PFSK-1 (cell line): ENCODE measurements around the gene DCXR.

Experiments
- FOXP2 ChIP-seq: optimal IDR thresholded peaks from 2 replicates; pipeline ENCODE3; 2011; ENCODE audit warnings: borderline replicate concordance, control low read depth, inconsistent platforms; ENCODE audit not compliant: insufficient read depth; ENCODE audit errors: extremely low read length, extremely low read depth
- POLR2AphosphoS5 ChIP-seq: IDR thresholded peaks from 2 replicates; pipeline ENCODE4 v1.6.1; 2012; ENCODE audit warnings: low read depth, mild to moderate bottlenecking, control low read depth, low read length, moderate library complexity
- REST ChIP-seq, 2 experiments: IDR thresholded peaks; 2 replicates each; pipeline versions ENCODE4 v1.6.1 to v1.8.0; 2011 to 2012; ENCODE audit warnings: low read depth in 2 of 2, low read length in 2 of 2, control low read depth in 1 of 2, inconsistent platforms in 1 of 2, mild to moderate bottlenecking in 1 of 2, moderate library complexity in 1 of 2; ENCODE audit not compliant: insufficient read depth in 1 of 2
- SIN3A ChIP-seq: IDR thresholded peaks from 2 replicates; pipeline ENCODE4 v1.6.1; 2012; ENCODE audit warnings: mild to moderate bottlenecking, low read length, moderate library complexity, borderline replicate concordance; ENCODE audit not compliant: insufficient read depth

- TF ChIP-seq POLR2AphosphoS5 = no peak; the same call in 1 of the 2 replicates
- no peak for TF ChIP-seq REST (IDR thresholded peaks at IDR 0.05; ENCODE audit: insufficient read depth in 1 of 2, low read depth in 2 of 2, low read length in 2 of 2)
- no peak for TF ChIP-seq FOXP2
- no peak for TF ChIP-seq SIN3A
Observed at GRCh38 chr17:82085931-82086764, 48.7 kb upstream of the DCXR start.
